Neutrophil (primary cell): ENCODE results near the gene CPXM2.

Source experiments
- H3K27ac ChIP-seq: fragments of 200-600 bp; sonication (generic); 2 replicates; pipeline ENCODE4 v1.5.1; 2016; ENCODE audit warnings: mild to moderate bottlenecking, moderate library complexity
- H3K27me3 ChIP-seq: fragments of 200-600 bp; sonication (generic); 2 replicates; pipeline ENCODE4 v1.6.0; 2016; ENCODE audit warnings: mild to moderate bottlenecking
- H3K36me3 ChIP-seq: fragments of 200-600 bp; sonication (generic); 2 replicates; pipeline ENCODE4 v1.5.1; 2017
- H3K4me1 ChIP-seq, 2 experiments: fragments of 200-600 bp in 1 of 2; sonication (generic) in 1 of 2; 1 replicate in 1 of 2; 2 replicates in 1 of 2; pipeline versions ENCODE4 v1.5.1 to v1.6.1; 2013 to 2016; ENCODE audit warnings: low read depth in 1 of 2, low read length in 1 of 2, mild to moderate bottlenecking in 1 of 2, moderate library complexity in 1 of 2; ENCODE audit not compliant: control insufficient read depth in 1 of 2, insufficient read depth in 1 of 2
- H3K4me3 ChIP-seq, 2 experiments: fragments of 200-600 bp in 1 of 2; sonication (generic) in 1 of 2; 1 replicate in 1 of 2; 2 replicates in 1 of 2; pipeline ENCODE4 v1.5.1; 2013 to 2016; ENCODE audit warnings: low read depth in 1 of 2, low read length in 1 of 2, mild to moderate bottlenecking in 1 of 2, moderate library complexity in 1 of 2
- H3K9me3 ChIP-seq: fragments of 200-600 bp; sonication (generic); 2 replicates; pipeline ENCODE4 v1.5.1; 2016
- CTCF ChIP-seq: fragments of 200-600 bp; sonication (generic); IDR thresholded peaks from 2 replicates; pipeline ENCODE4 v1.5.1; 2016; ENCODE audit warnings: antibody characterized with exemption

The CPXM2 gene

GRCh38 chr10:123859653-123860050 lies 32.0 kb downstream of the CPXM2 start:
- H3K9me3 ChIP-seq, result no peaks in the 10 kb centered on the region
- no peaks in the 10 kb centered on the region for H3K36me3 ChIP-seq
- H3K4me1 ChIP-seq, result no peaks in the 10 kb centered on the region
- TF ChIP-seq CTCF, result no peak
- H3K27ac ChIP-seq, result no peak overlapping the region
- no peak overlapping the region for H3K4me3 ChIP-seq
- no peaks in the 10 kb centered on the region for H3K27me3 ChIP-seq

- no peak for TF ChIP-seq CTCF
- Histone ChIP-seq H3K9me3 (no peaks in the 10 kb centered on the region), H3K36me3 (no peaks in the 10 kb centered on the region), H3K4me1 (no peaks in the 10 kb centered on the region), H3K27me3 (no peaks in the 10 kb centered on the region), H3K4me3 (no peak overlapping the region), H3K27ac (no peak overlapping the region)
These were observed 32.5 kb downstream of the CPXM2 start for GRCh38 chr10:123858907-123859652.

GRCh38 chr10:123858077-123858681 lies 33.4 kb downstream of the CPXM2 start:
- Histone ChIP-seq H3K9me3 (no peaks in the 10 kb centered on the region), H3K4me3 (no peak overlapping the region), H3K4me1 (no peaks in the 10 kb centered on the region), H3K27ac (no peak overlapping the region), H3K36me3 (no peaks in the 10 kb centered on the region), H3K27me3 (no peaks in the 10 kb centered on the region)
- TF ChIP-seq CTCF, result no peak

- Histone ChIP-seq H3K36me3 (no peaks in the 10 kb centered on the region), H3K4me1 (no peaks in the 10 kb centered on the region), H3K4me3 (no peak overlapping the region), H3K27me3 (no peaks in the 10 kb centered on the region), H3K27ac (no peak overlapping the region), H3K9me3 (no peaks in the 10 kb centered on the region)
- no peak for TF ChIP-seq CTCF
These were observed 34.0 kb downstream of the CPXM2 start for GRCh38 chr10:123857616-123858015.

- no peaks in the 10 kb centered on the region for H3K36me3 ChIP-seq
- H3K4me3 ChIP-seq, result no peak overlapping the region
- H3K27ac ChIP-seq, result no peak overlapping the region
- TF ChIP-seq CTCF, result no peak
- no peaks in the 10 kb centered on the region for H3K9me3 ChIP-seq
- no peaks in the 10 kb centered on the region for H3K27me3 ChIP-seq
- no peaks in the 10 kb centered on the region for H3K4me1 ChIP-seq
These were observed 36.5 kb downstream of the CPXM2 start for GRCh38 chr10:123855008-123855684.
